Activated T-cell treated with anti-CD3 and anti-CD28 coated beads for 1 hour (primary cell): ENCODE measurements around the gene PDE4D.

Experiments used
- DNase-seq: peaks from one replicate; pipeline ENCODE4 v3.0.0-alpha.2; 2020; ENCODE audit warnings: low read depth

PDE4D gene

DNA sequence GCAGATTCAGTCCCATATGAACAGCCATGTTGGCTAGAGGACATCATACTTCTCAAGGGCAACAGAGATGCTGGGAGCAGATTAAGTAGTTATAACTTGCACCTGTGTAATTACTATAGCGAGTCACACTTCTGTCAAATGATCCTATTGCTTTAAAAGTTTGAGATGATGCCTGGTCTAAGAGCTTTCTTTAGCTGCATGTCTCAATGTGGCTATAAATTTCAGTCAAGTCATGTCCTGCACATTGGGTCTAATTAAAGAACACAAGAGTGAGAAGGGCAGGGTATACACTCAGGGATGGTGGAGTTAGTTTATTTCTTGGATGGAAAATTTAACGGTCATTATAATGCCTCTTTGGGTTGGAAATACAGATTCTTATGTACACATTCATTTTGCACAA lies 753.4 kb downstream of the PDE4D start:
- DNase-seq = no peak

DNA sequence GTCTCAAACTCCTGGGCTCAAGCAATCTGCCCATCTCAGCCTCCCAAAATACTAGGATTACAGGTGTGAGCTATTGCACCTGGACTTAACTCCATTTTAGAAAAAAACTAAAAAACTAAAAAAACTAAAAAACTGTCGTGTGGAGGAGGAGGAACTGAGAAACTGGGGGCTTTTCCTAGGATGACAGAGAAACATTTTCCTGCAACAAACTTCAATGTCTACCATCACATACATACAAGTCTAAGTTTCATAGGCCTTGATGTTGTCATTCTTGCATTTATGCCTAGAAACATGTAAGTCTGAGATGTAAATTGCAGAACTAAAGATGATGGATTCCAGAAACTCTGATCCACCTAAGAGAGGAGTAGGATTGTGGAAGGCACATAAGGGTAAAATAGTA lies 753.8 kb downstream of the PDE4D start:
- no peak for DNase-seq

DNA sequence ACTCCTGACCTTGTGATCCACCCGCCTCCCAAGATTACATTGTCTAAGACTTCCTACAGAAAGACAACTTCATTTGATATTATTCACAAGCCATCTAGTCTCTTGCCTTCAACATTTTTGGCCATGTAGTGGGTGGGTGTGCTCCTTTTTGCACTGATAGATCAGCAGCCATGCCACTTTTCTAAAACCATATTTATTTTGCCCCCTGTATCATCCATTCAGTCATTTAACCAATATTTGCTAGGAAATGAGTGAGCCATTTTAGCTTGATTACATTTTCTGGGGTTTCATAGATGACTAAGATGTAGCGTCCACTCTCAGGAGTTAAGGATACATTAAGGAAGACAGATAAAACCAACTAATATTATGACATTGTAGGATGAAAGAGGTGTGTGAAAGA lies 755.0 kb downstream of the PDE4D start:
- no peak for DNase-seq

DNA sequence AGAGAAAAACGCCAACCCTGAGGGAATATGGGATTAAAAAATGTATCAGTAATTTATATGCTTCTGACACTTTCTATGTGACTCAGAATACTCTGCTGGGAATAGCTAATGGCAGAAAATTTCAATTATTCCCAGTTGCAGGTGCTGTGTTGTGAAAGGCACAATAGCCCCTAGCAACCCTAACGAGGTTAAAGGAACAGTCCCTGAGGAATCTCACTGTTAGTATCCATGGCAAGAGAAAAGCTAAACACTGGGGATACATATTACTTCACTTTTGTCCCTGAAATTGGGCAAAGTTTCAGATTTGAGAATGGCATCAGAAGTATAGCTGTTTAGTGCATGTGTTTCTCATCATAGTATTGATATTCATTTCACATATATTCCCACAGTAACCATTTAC lies 755.7 kb downstream of the PDE4D start:
- no peak for DNase-seq

DNA sequence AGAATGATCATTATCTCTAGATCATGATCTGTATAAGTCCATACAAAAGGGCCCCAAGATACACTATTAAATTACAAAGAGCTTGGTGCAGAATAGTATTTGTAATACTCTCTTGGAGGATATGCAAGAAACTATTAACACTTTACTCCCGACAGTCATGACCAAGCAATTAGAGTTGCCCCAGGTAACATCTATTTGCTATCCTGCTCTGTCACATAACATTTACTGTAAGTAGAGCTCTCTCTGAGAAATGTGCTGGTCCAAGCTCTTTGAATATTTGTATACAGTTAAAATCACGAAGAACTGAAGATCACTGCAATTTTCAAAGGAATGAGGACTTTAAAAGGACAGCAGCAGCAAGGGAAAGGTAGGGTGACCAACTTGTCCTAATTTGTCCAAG lies 757.0 kb downstream of the PDE4D start:
- no peak for DNase-seq

DNA sequence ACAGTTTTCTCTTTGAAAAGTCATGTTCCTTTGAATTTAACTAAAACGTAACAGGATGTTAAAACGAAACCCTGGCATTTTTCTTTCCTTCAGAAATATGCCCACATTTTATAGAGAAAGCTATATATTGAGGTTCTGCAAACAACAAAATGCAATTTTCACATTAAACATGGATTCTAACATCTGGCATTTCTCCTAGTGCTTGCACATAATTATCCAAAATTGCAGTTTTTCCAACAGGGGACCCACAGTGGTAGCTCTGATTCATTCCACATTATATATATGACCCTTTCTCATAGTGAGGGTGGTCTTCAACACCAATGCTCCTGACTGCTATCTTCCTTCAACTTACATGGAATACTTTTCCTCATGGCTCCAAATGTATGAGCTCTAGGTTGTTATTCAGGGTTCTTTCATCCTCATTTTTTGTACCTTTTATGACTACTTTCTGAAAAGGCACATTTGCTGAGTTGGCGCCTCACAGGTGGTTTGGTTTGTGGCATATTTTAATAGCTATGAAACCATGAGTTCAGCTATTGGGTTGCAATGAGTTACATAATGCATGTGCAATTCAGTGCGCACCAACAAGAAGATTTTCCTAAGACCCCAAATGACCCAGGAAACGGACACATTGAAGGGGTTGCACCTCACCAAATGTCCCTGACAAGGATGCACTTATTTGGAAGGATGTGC lies 758.9 kb downstream of the PDE4D start:
- DNase-seq = no peak

DNA sequence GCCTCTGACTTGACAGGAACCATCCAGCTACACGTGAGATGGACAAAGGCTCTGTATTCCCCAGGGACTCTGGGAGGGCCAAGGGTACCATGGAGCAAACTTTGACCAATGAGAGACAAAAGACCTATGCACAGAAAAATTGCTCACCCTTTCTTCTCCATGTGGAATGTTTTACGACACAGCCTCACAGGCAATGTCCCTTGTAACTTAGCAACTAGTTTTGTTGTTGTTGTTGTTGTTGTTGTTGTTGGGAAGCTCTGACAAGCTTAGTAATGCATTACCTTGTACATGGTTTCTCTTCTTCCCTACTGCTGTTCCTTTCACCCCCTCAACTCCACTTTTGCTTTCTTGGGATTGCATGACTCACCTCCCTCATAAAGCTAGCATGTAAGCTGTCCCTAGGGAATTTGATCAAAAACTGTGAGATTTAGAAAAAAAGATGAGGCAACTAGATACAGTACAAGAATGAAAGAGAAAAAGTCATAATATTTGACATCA lies 759.7 kb downstream of the PDE4D start:
- DNase-seq = no peak

DNA sequence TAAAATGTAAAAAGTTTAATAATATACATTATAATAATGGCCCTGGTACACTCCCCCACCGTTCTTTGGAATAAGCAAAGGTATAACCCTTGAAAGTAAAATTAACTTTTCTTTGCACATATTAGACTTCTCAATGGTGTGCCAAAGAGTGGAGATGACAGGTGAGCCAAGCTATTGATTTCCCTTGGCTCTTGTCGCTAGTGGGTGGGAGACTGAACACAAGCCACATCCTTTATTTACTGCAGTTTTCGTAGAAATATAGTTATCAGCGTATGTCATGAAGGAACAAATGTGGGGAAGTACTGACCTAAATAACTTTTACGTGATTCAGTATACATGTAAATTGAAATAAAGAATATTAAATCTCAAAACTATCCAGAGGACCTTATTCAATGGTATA lies 761.4 kb downstream of the PDE4D start:
- no peak for DNase-seq

DNA sequence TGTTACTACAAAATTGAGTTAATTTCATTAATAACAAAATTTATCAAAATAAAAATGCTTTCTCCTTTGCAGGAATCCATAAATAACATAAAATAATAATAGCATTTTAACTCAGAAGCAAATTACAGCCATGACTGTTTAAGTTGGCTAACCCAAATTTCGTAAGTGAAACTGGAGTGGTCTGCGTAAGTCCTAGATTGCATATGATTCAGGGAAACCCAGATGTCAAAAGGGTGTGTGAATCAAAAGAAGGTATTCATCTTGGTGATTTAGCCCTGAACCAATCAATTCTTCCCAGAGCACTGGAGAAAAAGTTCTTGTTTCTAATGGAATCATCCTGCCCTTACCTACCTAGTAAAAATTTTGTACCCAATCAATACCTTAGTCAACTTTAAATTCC lies 763.1 kb downstream of the PDE4D start:
- DNase-seq = no peak

DNA sequence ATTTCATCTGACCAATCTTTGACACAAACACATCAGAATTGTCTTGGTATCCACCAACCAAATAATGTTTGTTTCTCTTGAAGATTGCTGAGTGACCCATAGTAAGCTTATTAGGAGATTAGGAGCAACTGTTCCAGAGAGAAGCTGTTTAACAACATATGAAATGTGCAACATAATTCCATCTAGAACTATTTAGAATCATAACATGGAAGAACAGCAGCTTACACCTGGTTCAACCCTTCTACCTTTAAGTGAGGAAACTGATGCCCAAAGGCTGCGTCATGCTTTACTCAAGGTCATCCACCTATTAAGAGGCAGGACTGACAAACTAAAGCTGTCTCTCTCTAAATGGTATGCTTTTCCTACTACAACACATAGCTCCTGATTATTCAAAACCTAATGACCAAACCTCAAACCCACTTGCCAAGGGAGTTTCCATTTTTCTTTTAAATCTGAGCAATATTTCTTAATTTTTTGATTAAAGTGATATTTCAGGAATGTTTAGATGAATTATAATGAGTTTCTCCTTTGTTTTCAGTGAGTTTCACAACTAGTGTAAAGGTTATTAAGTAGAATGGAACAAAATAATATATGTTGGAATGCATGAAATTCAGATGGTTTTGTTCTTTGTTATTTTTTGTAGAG lies 764.8 kb downstream of the PDE4D start:
- no peak for DNase-seq

DNA sequence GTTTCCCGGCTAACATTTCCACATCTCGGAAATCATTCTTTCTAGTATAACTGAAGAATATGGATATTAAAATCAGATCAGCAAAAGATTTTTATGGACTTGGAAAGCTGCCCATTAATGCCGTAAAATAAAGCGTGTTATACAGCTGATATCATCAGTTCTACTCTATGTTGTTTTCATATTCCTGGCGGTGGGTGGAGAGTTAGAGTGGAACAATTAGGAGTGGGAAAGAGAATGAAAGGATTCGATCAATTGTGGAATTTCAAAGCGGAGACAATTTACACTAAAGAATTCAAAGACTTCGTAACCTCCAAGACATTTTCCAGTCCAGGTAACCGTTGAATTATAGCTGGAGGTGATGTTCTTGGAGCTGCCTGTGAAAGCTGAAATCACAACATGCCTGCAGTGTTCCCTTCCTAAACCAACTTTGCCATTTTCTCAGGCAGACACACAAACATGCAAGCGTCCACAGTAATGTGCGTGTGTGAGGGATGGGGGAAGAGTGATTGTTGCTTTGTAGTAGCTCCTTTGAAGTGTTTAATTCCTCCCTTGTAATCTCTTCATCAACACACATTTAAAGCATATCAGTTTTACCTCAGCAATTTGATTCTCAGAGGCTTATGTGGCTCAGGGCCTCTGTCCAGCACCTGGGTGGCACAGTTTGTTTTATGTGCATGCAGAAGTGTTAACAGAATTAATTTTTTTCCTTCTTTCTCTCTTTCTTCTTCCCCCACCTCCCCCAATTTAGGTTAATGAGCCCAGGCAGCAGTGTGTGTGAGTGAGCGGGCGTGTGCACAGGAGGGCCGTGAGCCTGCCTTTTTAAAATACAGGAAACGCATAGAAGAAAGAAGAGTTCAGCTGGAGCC lies 766.6 kb downstream of the PDE4D start:
- DNase-seq = no peak

DNA sequence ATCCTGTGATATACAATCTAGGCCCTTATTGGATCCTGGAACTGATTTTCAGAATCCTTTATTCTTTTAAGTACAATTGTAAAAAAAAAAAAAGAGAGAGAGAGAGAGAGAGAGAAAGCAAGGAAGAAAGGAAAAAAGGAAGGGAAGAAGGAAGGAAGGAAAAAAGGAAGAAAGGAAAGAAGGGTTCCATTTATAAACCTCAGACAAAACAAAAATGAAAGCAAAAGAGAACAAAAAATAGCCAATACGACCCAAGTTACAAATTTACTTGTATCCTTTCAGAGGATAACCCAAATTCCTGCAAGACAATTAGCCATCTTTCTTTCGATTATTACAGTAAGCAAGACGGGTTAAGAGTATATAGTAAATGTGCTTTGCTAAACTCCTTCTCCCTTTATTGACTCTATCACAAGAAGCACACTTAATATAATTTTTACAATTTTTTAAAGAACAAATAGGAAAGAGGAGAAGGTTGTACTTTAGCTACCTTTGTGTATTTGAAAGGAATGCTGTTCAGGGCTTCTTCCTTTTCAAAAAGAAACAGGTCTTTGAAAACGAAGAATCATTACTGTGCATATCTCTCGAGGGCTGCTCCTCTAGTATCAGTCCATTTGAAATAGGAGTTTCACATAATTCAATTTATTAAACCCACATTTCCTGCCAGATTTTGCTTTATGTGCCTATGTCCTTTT lies 767.4 kb downstream of the PDE4D start:
- no peak for DNase-seq

DNA sequence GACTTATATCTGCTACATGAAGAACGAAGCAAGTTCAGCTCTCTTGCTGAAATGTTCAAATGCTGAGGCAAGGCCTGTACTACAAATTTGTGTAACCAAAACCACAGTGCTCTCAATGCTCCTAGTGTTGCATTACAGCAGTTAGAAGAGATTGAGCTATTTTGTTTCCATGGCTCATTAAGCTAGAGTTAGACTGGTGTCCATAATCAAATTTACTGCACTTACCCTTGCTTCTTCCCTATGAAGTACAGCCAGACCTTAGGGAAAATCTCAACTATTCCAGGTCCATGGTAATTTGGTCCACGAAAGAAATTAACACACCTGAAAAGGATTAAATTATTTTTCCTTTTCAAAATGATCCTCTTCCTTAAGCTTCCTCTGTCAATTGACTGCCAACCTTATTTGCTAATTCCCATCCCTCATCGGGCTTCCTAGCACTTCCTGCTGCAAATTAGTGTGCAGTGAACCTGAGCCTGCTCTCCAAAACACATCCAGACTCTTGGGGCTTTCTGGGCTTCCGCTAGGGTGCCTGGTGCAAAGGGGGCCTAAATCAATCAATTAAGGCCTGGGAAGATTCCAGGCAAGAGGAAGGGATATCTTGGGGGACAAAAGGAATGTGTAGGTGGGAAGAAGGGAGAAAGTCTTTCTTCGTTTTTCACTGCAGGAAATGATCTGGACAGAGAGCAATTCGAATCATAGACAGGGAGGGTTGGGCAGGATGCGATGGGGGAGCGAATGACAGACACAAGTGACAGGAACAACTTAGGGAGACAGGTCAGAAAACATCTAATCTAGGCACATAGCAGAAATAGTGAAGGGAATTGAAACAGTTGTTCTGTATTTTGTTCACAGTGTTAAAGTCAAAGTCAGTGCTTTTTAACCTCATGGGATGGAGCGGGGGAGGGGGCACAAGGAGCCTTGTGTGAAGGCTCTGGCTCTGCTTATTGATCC lies 768.2 kb downstream of the PDE4D start:
- DNase-seq = no peak

DNA sequence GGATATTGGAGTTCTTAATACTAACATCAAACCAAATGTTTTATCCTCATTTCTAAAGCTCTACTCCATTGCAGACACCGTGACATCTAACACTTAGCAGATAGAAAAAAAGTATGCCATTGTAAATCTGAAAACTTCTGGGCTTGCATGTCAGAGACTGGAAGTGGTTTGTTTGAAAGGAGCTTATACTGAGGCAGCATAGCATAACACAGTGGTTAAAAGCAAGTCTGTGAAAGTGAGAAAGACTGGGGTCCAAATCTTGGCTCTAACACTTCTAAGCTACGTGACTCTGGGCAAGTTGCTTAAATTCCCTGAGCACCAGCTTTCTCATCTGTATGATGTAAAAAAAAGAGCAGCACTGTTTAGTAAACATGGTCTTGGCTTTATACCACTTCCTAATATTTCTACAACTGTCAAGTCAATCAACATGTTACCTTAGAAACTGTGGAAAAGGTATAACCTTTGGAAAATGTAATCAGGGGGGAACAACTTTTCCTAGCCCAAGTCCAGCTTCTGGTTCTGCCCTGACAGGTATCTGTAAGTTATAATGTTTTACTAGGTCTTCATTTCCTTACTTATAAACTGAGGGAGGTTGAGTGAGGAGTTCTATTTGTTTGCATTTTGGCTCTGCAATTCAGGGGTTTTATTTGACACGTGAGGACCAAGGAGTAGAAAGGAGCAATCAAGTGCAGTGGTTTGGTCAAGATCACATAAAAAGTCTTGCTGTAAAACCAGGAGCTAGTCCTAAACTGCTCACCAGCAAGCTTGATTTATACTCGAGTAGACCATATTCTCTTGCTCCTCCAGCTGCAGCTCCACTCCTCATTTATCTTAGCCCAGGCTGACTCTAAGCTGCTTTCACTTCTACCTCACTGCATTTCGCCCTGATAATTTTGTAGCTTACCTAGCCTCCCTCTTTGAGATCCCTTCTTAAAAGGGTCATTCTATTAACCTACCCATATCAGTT lies 769.6 kb downstream of the PDE4D start:
- DNase-seq = no peak

DNA sequence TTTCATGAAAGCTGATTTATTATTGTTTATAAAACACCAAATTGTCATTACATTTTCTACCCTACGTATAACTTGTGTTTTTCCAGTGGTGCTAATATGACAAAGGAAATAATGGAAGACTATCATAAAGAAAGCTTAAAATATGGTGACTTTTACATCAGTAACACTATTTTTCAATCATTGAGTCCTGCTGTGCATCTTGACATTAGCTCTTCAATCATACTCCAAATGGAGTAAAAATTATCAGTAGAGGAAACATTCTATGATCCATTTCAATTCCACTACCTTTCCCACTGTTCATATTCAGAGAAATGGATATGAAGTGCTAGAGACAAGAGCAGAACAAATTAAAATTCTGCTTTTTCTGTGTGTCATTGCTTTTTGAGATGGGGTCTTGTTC lies 774.0 kb downstream of the PDE4D start:
- no peak for DNase-seq

DNA sequence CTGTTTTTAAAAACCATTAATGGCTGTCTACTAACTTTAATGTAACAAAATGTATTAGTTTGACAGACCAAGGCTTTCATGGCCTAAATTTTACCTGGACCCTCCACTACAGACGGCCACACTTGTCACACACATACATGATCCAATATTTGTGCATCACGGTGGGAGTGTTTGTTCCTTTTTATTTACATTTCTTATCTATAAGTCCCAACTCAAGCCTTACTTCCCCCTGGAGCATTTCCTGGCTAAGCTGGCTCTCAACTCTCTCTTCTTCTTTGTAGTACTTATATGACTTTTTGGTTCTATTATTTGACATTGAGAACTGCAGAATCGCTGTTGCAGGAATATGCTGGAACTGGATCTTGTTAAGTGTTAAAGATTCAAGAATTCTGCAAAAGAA lies 776.2 kb downstream of the PDE4D start:
- DNase-seq = no peak

DNA sequence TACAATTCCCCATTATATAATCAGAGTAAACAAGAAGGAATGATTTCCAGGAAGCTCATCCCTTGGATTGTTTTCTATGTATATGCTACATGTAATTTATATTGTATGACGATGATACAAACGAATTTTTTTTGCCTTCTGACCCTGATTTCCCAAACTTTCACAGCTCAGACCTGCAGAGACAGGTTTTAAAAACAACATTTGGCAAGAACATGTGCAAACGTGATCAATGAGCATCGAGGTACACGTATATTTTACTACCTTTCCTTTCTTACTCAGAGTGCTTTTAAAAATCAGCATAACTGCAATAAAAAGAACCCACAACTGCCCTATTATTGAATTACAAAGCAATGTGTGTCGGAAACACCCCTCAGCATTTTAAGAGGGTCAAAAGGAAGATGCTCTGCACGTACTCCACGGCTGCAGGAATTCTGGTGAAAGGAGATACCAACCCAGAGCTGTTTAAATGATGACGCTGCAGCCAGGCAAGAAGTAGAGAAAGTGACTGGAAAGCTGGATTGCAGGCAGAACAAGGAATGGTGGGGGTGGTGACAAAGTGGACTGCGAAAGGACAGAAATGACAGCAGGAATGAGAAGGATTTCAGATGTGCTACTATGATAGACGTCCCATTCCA lies 777.2 kb downstream of the PDE4D start:
- DNase-seq = no peak

DNA sequence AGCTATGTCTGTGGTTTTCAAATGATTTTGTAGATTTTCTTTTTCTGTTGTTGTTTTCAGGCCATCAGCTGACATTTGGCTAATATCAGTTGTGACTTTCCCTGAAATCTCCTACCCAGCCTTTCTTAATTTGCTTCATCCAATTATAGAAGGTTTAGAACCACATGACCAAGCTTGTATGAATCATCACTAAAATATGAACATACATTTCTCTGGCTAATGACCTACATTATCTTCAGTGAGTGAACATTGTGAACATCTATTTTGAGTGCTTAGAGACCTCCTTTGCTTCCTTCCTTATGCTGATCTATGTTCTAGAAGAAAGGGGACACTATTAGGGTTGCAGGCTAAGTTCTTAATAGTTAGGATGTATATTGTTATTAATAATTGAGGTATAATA lies 778.2 kb downstream of the PDE4D start:
- no peak for DNase-seq

DNA sequence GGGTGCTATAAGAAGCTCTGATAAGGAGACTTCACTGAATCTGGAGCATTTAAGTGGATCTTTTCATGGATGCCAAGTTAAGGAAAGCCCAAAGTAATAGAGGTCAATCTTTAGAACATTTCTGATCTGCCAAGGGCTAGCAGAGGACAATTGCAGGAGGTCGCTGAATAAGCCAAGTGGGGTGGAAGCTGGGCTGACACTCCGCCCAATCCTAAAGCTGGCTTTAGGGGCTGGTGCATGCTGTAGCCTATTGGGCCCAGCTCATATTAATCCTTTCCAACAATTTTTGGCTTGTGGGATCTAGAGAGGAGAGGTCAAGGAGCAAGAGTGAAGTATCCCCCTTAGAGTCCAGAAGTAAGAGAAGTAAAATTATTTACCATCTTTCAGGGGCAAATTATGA lies 784.1 kb downstream of the PDE4D start:
- no peak for DNase-seq

DNA sequence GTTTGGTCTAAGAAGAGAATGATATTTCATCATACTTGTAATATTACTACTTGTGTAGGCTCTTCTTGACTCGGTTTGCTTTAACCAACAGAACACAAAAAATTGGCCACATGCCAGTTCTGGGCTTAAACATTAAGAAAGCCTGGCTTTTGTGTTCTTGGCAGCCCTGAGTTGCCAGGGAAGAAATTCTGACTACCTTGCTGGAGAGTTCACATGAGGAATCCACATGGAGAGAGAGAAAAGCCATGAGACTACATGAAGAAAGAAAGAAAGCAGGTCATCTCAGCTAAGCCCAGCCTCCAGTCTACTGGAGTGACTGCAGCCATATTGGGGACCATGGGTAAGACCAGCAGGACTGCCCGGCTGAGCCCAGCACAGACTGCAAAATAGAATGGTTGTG lies 785.8 kb downstream of the PDE4D start:
- DNase-seq = no peak
